Limb (tissue), 2 donors: ENCODE data around the gene HIBADH.

Experiments
- DNase-seq, 2 donors: peaks; one replicate each; pipeline ENCODE4 v3.0.0-alpha.2; 2016; ENCODE audit errors: extremely low spot score in 2 of 2

HIBADH gene

GRCh38 chr7:27636326-27637006 lies 26.2 kb downstream of the HIBADH start:
- DNase-seq, result no peak

GRCh38 chr7:27635728-27636127 lies 27.0 kb downstream of the HIBADH start:
- no peak for DNase-seq

- no peak for DNase-seq
These were observed 27.8 kb downstream of the HIBADH start for GRCh38 chr7:27634671-27635493.

- DNase-seq, result no peak
These were observed 29.6 kb downstream of the HIBADH start for GRCh38 chr7:27633062-27633461.

GRCh38 chr7:27631391-27631790 lies 31.3 kb downstream of the HIBADH start:
- no peak for DNase-seq

GRCh38 chr7:27627146-27627545 lies 35.5 kb downstream of the HIBADH start:
- DNase-seq, result no peak

- DNase-seq, result no peak
These were observed 43.2 kb downstream of the HIBADH start for GRCh38 chr7:27619492-27619891.

- no peak for DNase-seq
These were observed 44.9 kb downstream of the HIBADH start for GRCh38 chr7:27617651-27618381.

GRCh38 chr7:27616914-27617548 lies 45.7 kb downstream of the HIBADH start:
- no peak for DNase-seq

GRCh38 chr7:27616186-27616491 lies 46.5 kb downstream of the HIBADH start:
- no peak for DNase-seq

- DNase-seq, result no peak
These were observed 47.1 kb downstream of the HIBADH start for GRCh38 chr7:27615420-27616185.

- no peak for DNase-seq
These were observed 48.6 kb downstream of the HIBADH start for GRCh38 chr7:27614095-27614494.

- DNase-seq, result no peak
These were observed 51.6 kb downstream of the HIBADH start for GRCh38 chr7:27611059-27611458.

GRCh38 chr7:27608776-27609495 lies 53.7 kb downstream of the HIBADH start:
- DNase-seq, result no peak

GRCh38 chr7:27607210-27607606 lies 55.5 kb downstream of the HIBADH start:
- DNase-seq, result no peak

GRCh38 chr7:27606270-27607209 lies 56.1 kb downstream of the HIBADH start:
- DNase-seq, result no peak

GRCh38 chr7:27605689-27606269 lies 56.9 kb downstream of the HIBADH start:
- DNase-seq, result peak in 1 of 2 donors; percentile 31

- DNase-seq, result no peak
These were observed 57.4 kb downstream of the HIBADH start for GRCh38 chr7:27605283-27605682.

- DNase-seq, result no peak
These were observed 58.9 kb downstream of the HIBADH start for GRCh38 chr7:27603813-27604212.
